HepG2 (cell line): Measurements from ENCODE around the gene OSBPL1A. TPM values are rescaled to one million over a fixed set of nuclear protein-coding genes. Genes with fewer than 3 reads are reported as not detected.

Experiments used
- CEBPG ChIP-seq: IDR thresholded peaks from 2 replicates; pipeline ENCODE4 v1.6.1; 2016
- CTCF ChIP-seq: sonication (generic); formaldehyde crosslinking; IDR thresholded peaks from 2 replicates; pipeline ENCODE4 v1.5.0; 2020; ENCODE audit warnings: mild to moderate bottlenecking, missing genetic modification reagents, moderate library complexity
- FOXC1 ChIP-seq: sonication (generic); formaldehyde crosslinking; IDR thresholded peaks from 2 replicates; pipeline ENCODE4 v1.8.0; 2022; ENCODE audit warnings: mild to moderate bottlenecking, missing genetic modification reagents, borderline replicate concordance
- GABPB1 ChIP-seq: IDR thresholded peaks from 2 replicates; pipeline ENCODE4 v1.6.1; 2016; ENCODE audit warnings: mild to moderate bottlenecking, missing genetic modification reagents, moderate library complexity, missing compliant biosample characterization
- HIC2 ChIP-seq: sonication (generic); formaldehyde crosslinking; IDR thresholded peaks from 2 replicates; pipeline ENCODE4 v1.9.0; 2022; ENCODE audit warnings: low read depth, missing genetic modification reagents
- KMT2A ChIP-seq: sonication (generic); formaldehyde crosslinking; IDR thresholded peaks from 2 replicates; pipeline ENCODE4 v1.4.0; 2020; ENCODE audit warnings: missing genetic modification reagents
- MTF2 ChIP-seq: sonication (generic); formaldehyde crosslinking; IDR thresholded peaks from 2 replicates; pipeline ENCODE4 v1.5.0; 2020; ENCODE audit warnings: missing genetic modification reagents, borderline replicate concordance
- PRPF4 ChIP-seq: fragments of 200-400 bp; formaldehyde crosslinking; IDR thresholded peaks from 2 replicates; pipeline ENCODE4 v1.6.1; 2016; ENCODE audit warnings: low read length, low read depth; ENCODE audit not compliant: poor library complexity, severe bottlenecking
- TEAD3 ChIP-seq: optimal IDR thresholded peaks from 2 replicates; pipeline ENCODE3; 2016; ENCODE audit warnings: borderline replicate concordance
- ZHX2 ChIP-seq, 2 experiments: sonication (generic) in 1 of 2; formaldehyde crosslinking in 1 of 2; IDR thresholded peaks; 2 replicates each; pipeline versions ENCODE4 v1.6.1 to v1.9.0; 2014 to 2022; ENCODE audit warnings: antibody characterized with exemption in 1 of 2, borderline replicate concordance in 1 of 2, inconsistent platforms in 1 of 2, low read depth in 1 of 2, missing genetic modification reagents in 1 of 2
- ZNF335 ChIP-seq: sonication (generic); formaldehyde crosslinking; IDR thresholded peaks from 2 replicates; pipeline ENCODE4 v1.4.0; 2020; ENCODE audit warnings: missing genetic modification reagents
- ZNF609 ChIP-seq: sonication (generic); formaldehyde crosslinking; IDR thresholded peaks from 2 replicates; pipeline ENCODE4 v1.4.0; 2020; ENCODE audit warnings: mild to moderate bottlenecking, missing genetic modification reagents, borderline replicate concordance
- ZNF644 ChIP-seq: IDR thresholded peaks from 2 replicates; pipeline ENCODE4 v1.6.1; 2016; ENCODE audit warnings: low read depth
- polyA plus RNA-seq, 8 experiments: library from polyadenylated mRNA; depleted of rRNA in 3 of 8; stranded (reverse) in 7 of 8; unstranded in 1 of 8; fragments of >200 nt; fragmentation: Illumina TruSeq in 4 of 8; extraction: Trizol in 4 of 8; gene quantifications; 2 replicates each; pipeline versions ENCODE4 v1.2.1 to v1.2.3, GENCODE V29; 2011 to 2016; ENCODE audit warnings: low read depth in 4 of 8, missing spikeins in 1 of 8, mixed read lengths in 1 of 8; ENCODE audit not compliant: insufficient read depth in 1 of 8
- total RNA-seq, 5 experiments: library from RNA; depleted of rRNA; stranded (reverse); fragments of >200 nt; fragmentation: Illumina TruSeq; extraction: Trizol; gene quantifications; 2 replicates each; pipeline ENCODE4 v1.2.3, GENCODE V29; 2016; ENCODE audit warnings: low read depth in 1 of 5

The OSBPL1A gene
- total and polyA plus RNA-seq, 2 of the 13 experiments (the other 11 are each of a cell fraction or from before 2014, with no cell fraction given) = 0.02 TPM; not detected in 1

GRCh38 chr18:24112874-24113615 lies 284.6 kb downstream of the OSBPL1A start (continued):
- TF ChIP-seq ZNF609 (CRISPR knock-in tag) (peak; percentile 86), KMT2A (CRISPR knock-in tag) (no peak), MTF2 (no peak), ZNF644 (peak; percentile 13; the same call in 1 of the 2 replicates), CTCF (CRISPR knock-in tag) (0 out of 2 replicates have a peak, but pooled peaks have one; percentile 20), FOXC1 (CRISPR knock-in tag) (peak; percentile 20; the same call in 1 of the 2 replicates), CEBPG (CRISPR knock-in tag) (peak; percentile 52), HIC2 (CRISPR knock-in tag) (no peak), ZNF335 (CRISPR knock-in tag) (0 out of 2 replicates have a peak, but pooled peaks have one; percentile 46), TEAD3 (CRISPR knock-in tag) (peak; percentile 81), GABPB1 (peak; percentile 30; the same call in 1 of the 2 replicates), PRPF4 (no peak), ZHX2 (IDR thresholded peaks at IDR 0.05; ENCODE audit: low read depth) (no peak), ZHX2 (CRISPR knock-in tag; IDR thresholded peaks at IDR 0.05; ENCODE audit: borderline replicate concordance) (no peak)
